ENCODE results near the gene NME8. TPM values are rescaled to one million over a fixed set of nuclear protein-coding genes. Genes with fewer than 3 reads are reported as not detected.

NME8 gene
- total RNA-seq, 4 donors from 2014 or later = not detected

DNA sequence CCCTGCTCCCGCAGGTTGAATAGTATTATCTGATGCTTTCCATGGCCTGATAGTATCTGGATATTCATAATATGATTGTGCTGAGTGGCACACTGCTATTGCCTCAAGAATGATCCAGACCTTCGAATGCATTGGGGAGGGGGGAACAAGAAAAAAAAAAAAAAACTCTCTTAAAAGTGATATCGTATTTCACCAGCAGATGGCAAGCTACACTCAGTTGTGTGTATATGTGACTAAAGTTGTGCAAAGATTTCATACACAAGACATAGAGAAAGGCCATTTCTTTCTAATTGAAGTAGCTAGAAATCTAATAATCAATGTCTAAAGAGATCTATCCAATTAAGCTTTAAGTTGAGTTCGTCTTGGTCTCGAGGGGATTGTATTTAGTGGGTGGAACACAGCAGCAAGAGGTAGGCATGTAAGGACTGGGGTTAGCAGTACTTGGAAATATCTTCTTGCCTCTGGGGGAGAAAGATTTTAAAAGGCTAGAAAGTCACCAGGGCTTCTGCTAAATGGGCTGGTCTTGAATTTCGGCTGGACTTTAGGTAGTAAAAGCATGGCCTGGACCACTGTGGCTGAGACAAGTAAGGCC lies 52.9 kb downstream of the NME8 start:
- DNase-seq = no peak
- H3K27ac ChIP-seq = peak overlapping the region in 1 of 2 donors; percentile 14
- TF ChIP-seq POLR2A (IDR thresholded peaks at IDR 0.05) = no peak
- TF ChIP-seq, protein P1, sequence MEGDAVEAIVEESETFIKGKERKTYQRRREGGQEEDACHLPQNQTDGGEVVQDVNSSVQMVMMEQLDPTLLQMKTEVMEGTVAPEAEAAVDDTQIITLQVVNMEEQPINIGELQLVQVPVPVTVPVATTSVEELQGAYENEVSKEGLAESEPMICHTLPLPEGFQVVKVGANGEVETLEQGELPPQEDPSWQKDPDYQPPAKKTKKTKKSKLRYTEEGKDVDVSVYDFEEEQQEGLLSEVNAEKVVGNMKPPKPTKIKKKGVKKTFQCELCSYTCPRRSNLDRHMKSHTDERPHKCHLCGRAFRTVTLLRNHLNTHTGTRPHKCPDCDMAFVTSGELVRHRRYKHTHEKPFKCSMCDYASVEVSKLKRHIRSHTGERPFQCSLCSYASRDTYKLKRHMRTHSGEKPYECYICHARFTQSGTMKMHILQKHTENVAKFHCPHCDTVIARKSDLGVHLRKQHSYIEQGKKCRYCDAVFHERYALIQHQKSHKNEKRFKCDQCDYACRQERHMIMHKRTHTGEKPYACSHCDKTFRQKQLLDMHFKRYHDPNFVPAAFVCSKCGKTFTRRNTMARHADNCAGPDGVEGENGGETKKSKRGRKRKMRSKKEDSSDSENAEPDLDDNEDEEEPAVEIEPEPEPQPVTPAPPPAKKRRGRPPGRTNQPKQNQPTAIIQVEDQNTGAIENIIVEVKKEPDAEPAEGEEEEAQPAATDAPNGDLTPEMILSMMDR (IDR thresholded peaks at IDR 0.05) = peak; percentile 60 to 71 (median 66)
- no peaks in the 10 kb centered on the region for H3K27me3 ChIP-seq
- no peaks in the 10 kb centered on the region for H3K4me1 ChIP-seq
- no peaks in the 10 kb centered on the region for H3K9me3 ChIP-seq
- H3K4me3 ChIP-seq = no peak overlapping the region
- H3K36me3 ChIP-seq = no peaks in the 10 kb centered on the region
- intact Hi-C loops (cut with DNase I; ENCODE audit: low total_unique reads) = loop anchor here (10.0 kb wide), 1 partner anchor 323 kb away; no protein-coding TSS in a partner anchor

DNA sequence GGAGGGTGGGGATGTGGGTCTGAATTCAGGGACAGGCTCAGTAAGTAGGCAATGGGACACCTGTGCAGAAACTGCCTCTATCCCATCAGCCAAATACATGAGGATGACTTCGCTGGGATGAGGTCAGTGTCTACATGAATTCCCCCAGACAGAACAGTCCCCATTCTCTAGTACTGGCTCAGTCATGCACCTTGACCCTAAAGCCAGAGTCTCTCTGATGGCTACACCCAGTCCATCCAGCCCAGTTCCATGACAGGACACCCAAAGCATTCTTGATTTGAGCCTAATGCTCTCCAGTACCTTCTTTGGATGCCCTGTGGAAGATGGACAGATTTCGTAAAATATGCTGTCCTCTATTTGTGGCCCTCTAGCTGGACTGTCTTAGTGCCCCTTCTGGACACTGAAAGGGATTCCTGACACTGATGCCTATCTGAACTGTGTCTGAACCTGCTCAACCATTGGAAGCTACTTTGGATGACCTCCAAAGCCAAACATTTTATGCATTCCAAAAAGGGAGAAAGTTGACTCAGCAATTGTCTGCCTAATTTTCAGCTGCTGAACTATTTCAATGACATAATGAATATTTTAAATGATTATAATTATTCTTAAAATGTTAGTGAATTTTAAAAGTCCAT lies 53.6 kb downstream of the NME8 start:
- H3K9me3 ChIP-seq = no peaks in the 10 kb centered on the region
- no peaks in the 10 kb centered on the region for H3K27me3 ChIP-seq
- H3K4me1 ChIP-seq = no peaks in the 10 kb centered on the region
- H3K4me3 ChIP-seq = no peak overlapping the region
- H3K27ac ChIP-seq = peak overlapping the region in 1 of 2 donors; percentile 14
- no peak for TF ChIP-seq POLR2A (IDR thresholded peaks at IDR 0.05)
- TF ChIP-seq, protein P1 (IDR thresholded peaks at IDR 0.05) = no peak
- H3K36me3 ChIP-seq = no peaks in the 10 kb centered on the region
- intact Hi-C loops (cut with DNase I; ENCODE audit: low total_unique reads) = loop anchor here (10.0 kb wide), 1 partner anchor 323 kb away; no protein-coding TSS in a partner anchor
- no peak for DNase-seq

DNA sequence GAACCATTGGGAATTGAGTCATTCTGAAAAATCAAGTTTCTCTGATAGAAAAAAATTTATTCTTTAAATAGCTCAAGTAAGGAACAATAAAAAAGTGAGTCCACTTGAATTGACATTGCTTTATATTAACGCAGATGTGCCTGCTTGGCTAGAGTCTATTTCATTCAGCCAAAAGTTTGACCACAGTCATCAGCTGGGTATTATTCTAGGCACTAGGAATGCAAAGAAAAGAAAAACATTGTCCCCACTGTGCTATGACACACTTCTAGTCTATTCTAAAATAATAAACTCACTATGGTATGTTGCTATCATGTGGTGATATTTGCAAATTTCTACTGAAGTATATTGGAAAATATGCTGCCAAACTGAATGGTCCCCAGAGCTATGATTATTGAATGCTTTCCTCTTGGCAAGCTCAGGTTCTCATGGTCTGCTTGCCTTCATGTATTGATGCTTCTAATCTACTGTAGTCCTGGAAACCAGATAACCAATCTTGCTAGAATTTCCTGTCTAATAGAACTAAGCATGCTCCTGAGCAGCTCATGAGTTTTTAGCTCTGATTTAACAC lies 59.9 kb downstream of the NME8 start:
- no peaks in the 10 kb centered on the region for H3K9me3 ChIP-seq
- no peaks in the 10 kb centered on the region for H3K4me1 ChIP-seq
- DNase-seq = no peak
- H3K27me3 ChIP-seq = no peaks in the 10 kb centered on the region
- H3K27ac ChIP-seq = no peak overlapping the region
- intact Hi-C loops (cut with DNase I; ENCODE audit: low total_unique reads) = loop anchor here (10.0 kb wide), 1 partner anchor 316 kb away; no protein-coding TSS in a partner anchor
- TF ChIP-seq, protein P1 (IDR thresholded peaks at IDR 0.05) = no peak
- no peak for TF ChIP-seq POLR2A (IDR thresholded peaks at IDR 0.05)
- no peak overlapping the region for H3K4me3 ChIP-seq
- no peaks in the 10 kb centered on the region for H3K36me3 ChIP-seq

DNA sequence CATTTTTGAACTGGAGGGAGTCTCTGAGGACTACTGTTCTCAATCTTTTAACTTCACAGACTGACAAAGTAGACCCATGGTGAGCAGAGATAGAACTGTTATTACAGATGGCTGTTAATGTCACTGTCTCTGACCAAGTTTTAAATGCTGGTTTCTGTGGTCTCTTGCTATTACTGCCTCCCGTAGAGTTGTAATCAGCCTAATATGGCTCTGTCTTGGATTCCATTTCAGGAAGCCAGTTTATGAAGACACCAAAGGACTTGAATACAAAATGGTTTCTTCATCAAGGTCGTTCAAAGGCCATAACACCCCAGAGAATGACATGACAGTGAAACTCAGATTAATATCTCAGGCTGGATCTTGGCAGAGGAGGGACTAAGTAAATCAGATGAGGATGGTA lies 64.4 kb downstream of the NME8 start:
- H3K9me3 ChIP-seq = no peaks in the 10 kb centered on the region
- H3K36me3 ChIP-seq = no peaks in the 10 kb centered on the region
- TF ChIP-seq, protein P1 (IDR thresholded peaks at IDR 0.05) = no peak
- TF ChIP-seq POLR2A (IDR thresholded peaks at IDR 0.05) = no peak
- peak overlapping the region; percentile 94 to 97 for H3K27ac ChIP-seq
- no peak overlapping the region for H3K4me3 ChIP-seq
- H3K4me1 ChIP-seq = no peaks in the 10 kb centered on the region
- intact Hi-C loops (cut with DNase I; ENCODE audit: low total_unique reads) = no loop called here
- no peaks in the 10 kb centered on the region for H3K27me3 ChIP-seq
- no peak for DNase-seq

DNA sequence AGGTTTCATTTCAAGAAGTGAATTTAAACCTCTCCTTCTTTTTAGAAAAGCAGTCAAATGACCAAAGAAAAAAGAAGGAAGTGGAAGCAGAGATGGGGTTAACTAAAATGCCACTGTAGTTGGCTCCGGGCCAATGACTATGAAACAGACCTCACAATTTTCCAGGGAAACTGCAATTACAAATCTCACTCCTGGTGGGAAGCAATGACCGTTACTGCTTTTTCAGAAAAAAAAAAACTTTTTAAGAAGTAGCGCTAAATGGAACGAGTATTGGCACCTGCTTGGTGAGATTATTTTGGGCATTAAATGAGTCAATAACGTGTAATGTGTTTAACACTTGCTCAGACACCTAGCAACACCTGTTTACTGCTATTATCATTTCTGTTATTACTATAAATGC lies 67.0 kb downstream of the NME8 start:
- no peak for TF ChIP-seq POLR2A (IDR thresholded peaks at IDR 0.05)
- TF ChIP-seq, protein P1 (IDR thresholded peaks at IDR 0.05) = no peak
- no peaks in the 10 kb centered on the region for H3K9me3 ChIP-seq
- DNase-seq = peak in 1 of 2 donors; percentile 44
- H3K4me1 ChIP-seq = no peaks in the 10 kb centered on the region
- intact Hi-C loops (cut with DNase I; ENCODE audit: low total_unique reads) = no loop called here
- no peaks in the 10 kb centered on the region for H3K36me3 ChIP-seq
- peak overlapping the region; percentile 94 to 97 for H3K27ac ChIP-seq
- H3K27me3 ChIP-seq = no peaks in the 10 kb centered on the region
- peak overlapping the region; percentile 60 to 63 for H3K4me3 ChIP-seq

All from uterus (tissue), 4 donors.